ENCODE results near the gene ACTR3.

GRCh38 chr2:113981404-113982134 is 91.7 kb downstream of the ACTR3 start:
- TF ChIP-seq CTCF (IDR thresholded peaks at IDR 0.05; ENCODE audit: insufficient read depth, low read length) = no peak
- no peak for TF ChIP-seq GABPA (IDR thresholded peaks at IDR 0.05; ENCODE audit: low read depth)
- no peak for TF ChIP-seq POLR2AphosphoS5 (IDR thresholded peaks at IDR 0.05; ENCODE audit: low read depth)
- TF ChIP-seq REST (IDR thresholded peaks at IDR 0.05; ENCODE audit: insufficient replicate concordance, low read depth) = no peak

All from HL-60 (cell line).